HepG2 (cell line): Measurements from ENCODE around the gene PCSK6. TPM values are rescaled to one million over a fixed set of nuclear protein-coding genes. Genes with fewer than 3 reads are reported as not detected.

Source experiments
- ATAC-seq: fragments of 200-7000 bp; cut with Tn5 transposase; 3 replicates; pipeline ENCODE4 v1.9.1; 2020; ENCODE audit warnings: mild to moderate bottlenecking, moderate library complexity
- BruUV-seq: library from RNA; stranded (reverse); fragments of 400-500 nt; replicated peaks from 2 replicates; lab custom pipeline; 2021; lab: Mats Ljungman, UMichigan
- CTCF ChIA-PET: fragments of 300-600 bp; formaldehyde crosslinking; extraction: SDS; loops from one replicate; lab custom pipeline; 2021; ENCODE audit warnings: low total read pairs, inconsistent platforms, low intra/inter-chr PET ratio; lab: Yijun Ruan, JAX
- POLR2A ChIA-PET: fragments of 350-600 bp; sonication (Branson Sonifier 250); formaldehyde crosslinking; loops from one replicate; lab custom pipeline; 2020; ENCODE audit warnings: antibody characterized with exemption, inconsistent platforms; lab: Yijun Ruan, JAX
- DNase-seq: peaks from one replicate; pipeline ENCODE4 v3.0.0-alpha.2; 2015; ENCODE audit warnings: low spot score
- FAIRE-seq: peaks from 3 replicates; lab custom pipeline; 2011; peaks lifted over from hg19 to GRCh38; lab: Jason Lieb, UNC
- H2AFZ ChIP-seq: one replicate; pipeline ENCODE4 v1.6.1; 2011; ENCODE audit warnings: low read length, inconsistent platforms
- H3K27ac ChIP-seq: fragments of 300-600 bp; 3 replicates; pipeline ENCODE4 v1.8.0; 2011; ENCODE audit warnings: mixed run types, mild to moderate bottlenecking, mixed read lengths, low read length, inconsistent platforms; ENCODE audit not compliant: insufficient read depth; ENCODE audit errors: extremely low read length
- H3K27me3 ChIP-seq, 2 experiments: fragments of 200-600 bp in 1 of 2; 2 replicates in 1 of 2; 3 replicates in 1 of 2; pipeline versions ENCODE4 v1.6.0 to v1.8.0; 2011; ENCODE audit warnings: low read length in 2 of 2, mild to moderate bottlenecking in 2 of 2, moderate library complexity in 2 of 2, inconsistent platforms in 1 of 2; ENCODE audit not compliant: insufficient read depth in 2 of 2, control insufficient read depth in 1 of 2
- H3K36me3 ChIP-seq, 2 experiments: fragments of 200-600 bp in 1 of 2; replicated peaks in 1 of 2; 2 replicates in 1 of 2; 3 replicates in 1 of 2; pipeline versions ENCODE4 v1.5.1 to v1.8.0; 2011; ENCODE audit warnings: low read length in 2 of 2, inconsistent platforms in 1 of 2; ENCODE audit not compliant: insufficient read depth in 2 of 2, control insufficient read depth in 1 of 2
- H3K4me1 ChIP-seq: 2 replicates; pipeline ENCODE4 v1.5.1; 2012; ENCODE audit warnings: low read length, inconsistent platforms; ENCODE audit not compliant: insufficient read depth
- H3K4me2 ChIP-seq: 2 replicates; pipeline ENCODE4 v1.6.0; 2011; ENCODE audit warnings: low read depth, low read length, inconsistent platforms
- H3K4me3 ChIP-seq, 3 experiments: fragments of 200-600 bp in 1 of 3; sonication (generic), shearing (Covaris generic) in 1 of 3; replicated peaks in 1 of 3; 2 replicates each; pipeline ENCODE4 v1.5.1; 2011 to 2016; ENCODE audit warnings: low read length in 3 of 3, inconsistent platforms in 2 of 3, low read depth in 2 of 3, mild to moderate bottlenecking in 2 of 3, control low read depth in 1 of 3, mixed read lengths in 1 of 3; ENCODE audit not compliant: insufficient read depth in 1 of 3
- H3K79me2 ChIP-seq: one replicate; pipeline ENCODE4 v1.6.1; 2011; ENCODE audit warnings: low read length, inconsistent platforms; ENCODE audit not compliant: insufficient read depth
- H3K9ac ChIP-seq: 2 replicates; pipeline ENCODE4 v1.6.0; 2011; ENCODE audit warnings: mild to moderate bottlenecking, low read depth, low read length, inconsistent platforms; ENCODE audit not compliant: insufficient read depth
- H3K9me3 ChIP-seq: 2 replicates; pipeline ENCODE4 v1.5.1; 2012; ENCODE audit warnings: mild to moderate bottlenecking, low read length
- H4K20me1 ChIP-seq: 2 replicates; pipeline ENCODE4 v1.6.0; 2011; ENCODE audit warnings: inconsistent platforms, mild to moderate bottlenecking, low read length, moderate library complexity; ENCODE audit not compliant: insufficient read depth
- ATF7 ChIP-seq, 2 experiments: fragments of 450-650 bp in 1 of 2; sonication (generic) in 1 of 2; formaldehyde crosslinking in 1 of 2; IDR thresholded peaks; 2 replicates each; pipeline versions ENCODE4 v1.4.0 to v1.6.1; 2016 to 2020; ENCODE audit warnings: antibody characterized with exemption in 1 of 2, mild to moderate bottlenecking in 1 of 2, missing genetic modification reagents in 1 of 2
- DBP ChIP-seq: sonication (generic); formaldehyde crosslinking; IDR thresholded peaks from 2 replicates; pipeline ENCODE4 v1.4.0; 2020; ENCODE audit warnings: missing genetic modification reagents; ENCODE audit errors: not compliant biosample characterization
- GZF1 ChIP-seq: sonication (generic); formaldehyde crosslinking; IDR thresholded peaks from 2 replicates; pipeline ENCODE4 v1.5.1; 2020; ENCODE audit warnings: mild to moderate bottlenecking, missing genetic modification reagents
- NONO ChIP-seq, 2 experiments: fragments of 450-650 bp in 1 of 2; sonication (generic) in 1 of 2; formaldehyde crosslinking in 1 of 2; IDR thresholded peaks in 1 of 2; conservative IDR thresholded peaks in 1 of 2; 2 replicates each; pipeline versions ENCODE4 v1.6.1 to v1.8.0; 2017 to 2022; ENCODE audit warnings: mild to moderate bottlenecking in 1 of 2, missing genetic modification reagents in 1 of 2, moderate library complexity in 1 of 2
- NR3C1 ChIP-seq: sonication (generic); formaldehyde crosslinking; IDR thresholded peaks from 2 replicates; pipeline ENCODE4 v1.4.0; 2020; ENCODE audit warnings: missing genetic modification reagents
- SIN3A ChIP-seq: IDR thresholded peaks from 2 replicates; pipeline ENCODE4 v1.6.1; 2011; ENCODE audit warnings: low read depth, mild to moderate bottlenecking, control low read depth, low read length, borderline replicate concordance
- ZFX ChIP-seq: sonication (generic); formaldehyde crosslinking; IDR thresholded peaks from 2 replicates; pipeline ENCODE4 v1.4.0; 2020; ENCODE audit warnings: mild to moderate bottlenecking, low read depth, missing genetic modification reagents, moderate library complexity
- ZNF3 ChIP-seq: IDR thresholded peaks from 2 replicates; pipeline ENCODE4 v1.7.0; 2017; ENCODE audit warnings: inconsistent platforms
- WGBS: methylation state at CpG from one replicate; pipeline ENCODE4 v1.1.6; 2017; ENCODE audit warnings: low lambda C conversion rate; 5-methylcytosine and 5-hydroxymethylcytosine counted together
- in situ Hi-C: cut with HindIII; loops from 2 replicates; pipeline ENCODE4 v1.10.0; 2017; ENCODE audit warnings: low pct_unique_long_range_greater_than_20kb; ENCODE audit not compliant: extremely low pct_ligation_motif_present
- intact Hi-C: fragments of 100-400 bp; cut with micrococcal nuclease; formaldehyde crosslinking; loops from one replicate; pipeline ENCODE4 v1.10.0; 2022; ENCODE audit not compliant: unreplicated experiment
- polyA plus RNA-seq, 8 experiments: library from polyadenylated mRNA; depleted of rRNA in 3 of 8; stranded (reverse) in 7 of 8; unstranded in 1 of 8; fragments of >200 nt; fragmentation: Illumina TruSeq in 4 of 8; extraction: Trizol in 4 of 8; gene quantifications; 2 replicates each; pipeline versions ENCODE4 v1.2.1 to v1.2.3, GENCODE V29; 2011 to 2016; ENCODE audit warnings: low read depth in 4 of 8, missing spikeins in 1 of 8, mixed read lengths in 1 of 8; ENCODE audit not compliant: insufficient read depth in 1 of 8
- total RNA-seq, 5 experiments: library from RNA; depleted of rRNA; stranded (reverse); fragments of >200 nt; fragmentation: Illumina TruSeq; extraction: Trizol; gene quantifications; 2 replicates each; pipeline ENCODE4 v1.2.3, GENCODE V29; 2016; ENCODE audit warnings: low read depth in 1 of 5

PCSK6 gene
- total and polyA plus RNA-seq, 2 of the 13 experiments (the other 11 are each of a cell fraction or from before 2014, with no cell fraction given), result 56.5 to 155 TPM

- no TSS peak for BruUV-seq
- H2AFZ ChIP-seq, result no peak overlapping the region
- H3K9me3 ChIP-seq, result no peaks in the 10 kb centered on the region
- intact Hi-C loops, result no loop called here
- ATAC-seq, result no peak
- no peaks in the 10 kb centered on the region for H4K20me1 ChIP-seq
- in situ Hi-C loops, result no loop called here
- no peaks in the 10 kb centered on the region for H3K79me2 ChIP-seq
- no peak overlapping the region for H3K4me3 ChIP-seq
- no peak for DNase-seq
- WGBS, result 90% methylated on average over 2 of the region's 16 CpGs
- no peaks in the 10 kb centered on the region for H3K4me1 ChIP-seq
- TF ChIP-seq NR3C1 (CRISPR knock-in tag) (no peak), GZF1 (CRISPR knock-in tag) (no peak), SIN3A (no peak), ATF7 (IDR thresholded peaks at IDR 0.05) (no peak), ATF7 (CRISPR knock-in tag; IDR thresholded peaks at IDR 0.05) (no peak), ZNF3 (CRISPR knock-in tag) (no peak), DBP (CRISPR knock-in tag) (no peak), NONO (IDR thresholded peaks at IDR 0.05) (no peak), NONO (CRISPR knock-in tag; conservative IDR thresholded peaks at IDR 0.05) (no peak), ZFX (CRISPR knock-in tag) (no peak)
- TF ChIP-seq, all 625 proteins: peak for 0
- Histone ChIP-seq H3K36me3 (peaks cover 7 to 11% of the 10 kb centered on the region in 2 experiments; a peak in 3 of 5 replicates), H3K27me3 (no peaks in the 10 kb centered on the region; a peak in 1 of 5 replicates), H3K27ac (no peak overlapping the region), H3K9ac (no peak overlapping the region), H3K4me2 (no peak overlapping the region)
- CTCF ChIA-PET, result no interaction called here
- no peak for FAIRE-seq
- POLR2A ChIA-PET, result no interaction called here
Observed at GRCh38 chr15:101307897-101308603, 181.5 kb downstream of the PCSK6 start.
